ENCODE data around the gene IL21. TPM values are rescaled to one million over a fixed set of nuclear protein-coding genes. Genes with fewer than 3 reads are reported as not detected.

The IL21 gene
- total and polyA plus RNA-seq, 2 of the 13 experiments (the other 11 are each of a cell fraction or from before 2014, with no cell fraction given) = not detected

DNA sequence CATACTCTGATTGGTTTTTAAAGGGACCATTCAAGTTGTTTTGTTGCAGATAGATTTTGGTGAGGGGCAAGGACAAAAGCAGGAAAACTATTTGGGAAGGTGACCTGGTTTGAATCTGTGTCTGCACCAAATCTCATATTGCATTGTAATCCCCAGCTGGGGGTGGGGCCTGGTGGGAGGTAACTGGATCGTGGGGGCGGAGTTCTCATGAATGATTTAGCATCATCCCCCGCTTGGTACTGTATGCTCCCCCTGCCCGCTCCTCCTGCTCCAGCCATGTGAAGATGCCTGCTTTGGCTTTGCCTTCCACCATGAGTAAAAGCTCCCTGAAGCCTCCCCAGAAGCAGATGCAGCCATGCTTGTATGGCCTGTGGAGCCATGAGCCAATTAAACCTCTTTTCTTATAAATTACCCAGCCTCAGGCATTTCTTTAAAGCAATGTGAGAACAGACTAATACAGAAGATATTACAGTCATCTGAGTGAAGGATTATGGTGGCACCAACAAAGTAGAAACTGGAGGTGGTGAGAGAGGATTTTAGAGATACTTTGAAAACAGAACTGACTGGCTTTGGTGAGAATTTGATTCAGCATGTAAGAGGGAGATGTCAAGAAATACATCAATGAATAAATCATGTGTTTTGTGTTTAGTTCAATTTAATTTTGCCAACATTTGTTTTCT, 14.4 kb downstream of the IL21 start (continued):
- no peak for TF ChIP-seq ATF2 (CRISPR knock-in tag; IDR thresholded peaks at IDR 0.05)
- TF ChIP-seq HNRNPK (IDR thresholded peaks at IDR 0.05; ENCODE audit: low read depth, low read length, poor library complexity, severe bottlenecking) = no peak
- no peak for TF ChIP-seq MTF1 (CRISPR knock-in tag; IDR thresholded peaks at IDR 0.05)

DNA sequence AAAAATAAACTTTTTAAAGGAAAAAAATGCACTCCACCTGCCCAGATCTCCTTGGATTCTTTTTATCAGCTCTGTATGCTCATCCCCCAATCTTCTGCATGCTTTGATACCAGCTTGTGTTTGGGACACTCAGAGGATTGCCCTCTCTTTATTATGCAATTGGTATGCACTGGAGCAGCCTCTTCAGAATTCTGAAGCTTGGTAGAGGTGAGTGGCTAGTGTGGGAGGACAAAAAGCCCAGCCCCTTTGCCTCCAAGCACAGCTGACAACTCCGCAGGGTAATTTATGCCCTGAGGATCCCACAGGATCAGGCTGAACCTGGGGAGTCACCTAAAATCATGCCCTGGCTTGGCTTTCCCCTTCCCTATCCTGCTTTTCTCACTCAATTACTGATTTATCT, 16.7 kb downstream of the IL21 start:
- Histone ChIP-seq H3K79me2 (ENCODE audit: insufficient read depth, low read length) (no peaks in the 10 kb centered on the region), H3K36me3 (replicated peaks in 1 of 2; ENCODE audit: control insufficient read depth in 1 of 2, insufficient read depth in 2 of 2, low read length in 2 of 2) (no peaks in the 10 kb centered on the region), H4K20me1 (ENCODE audit: insufficient read depth, low read length) (no peaks in the 10 kb centered on the region), H3K27me3 (ENCODE audit: control insufficient read depth in 1 of 2, insufficient read depth in 2 of 2, low read length in 2 of 2) (no peaks in the 10 kb centered on the region; a peak in 1 of 5 replicates), H3K9ac (ENCODE audit: insufficient read depth, low read depth, low read length) (no peak overlapping the region), H3K4me1 (ENCODE audit: insufficient read depth, low read length) (no peaks in the 10 kb centered on the region), H3K4me2 (ENCODE audit: low read depth, low read length) (no peak overlapping the region), H3K9me3 (ENCODE audit: low read length) (no peaks in the 10 kb centered on the region), H3K4me3 (replicated peaks in 1 of 3; ENCODE audit: insufficient read depth in 1 of 3, low read depth in 2 of 3, low read length in 3 of 3) (no peak overlapping the region), H3K27ac (ENCODE audit: extremely low read length, insufficient read depth, low read length) (no peak overlapping the region), H2AFZ (ENCODE audit: low read length) (no peak overlapping the region)
- BruUV-seq (replicated peaks) = no TSS peak
- intact Hi-C loops (cut with micrococcal nuclease; ENCODE audit: unreplicated experiment) = loop anchor here (10.0 kb wide), 1 partner anchor 1511 kb away; no protein-coding TSS in a partner anchor
- no peak for ATAC-seq
- ChIA-PET CTCF (ENCODE audit: low intra/inter-chr PET ratio, low total read pairs) (no interaction called here), POLR2A (no interaction called here)
- TF ChIP-seq ZSCAN20 (CRISPR knock-in tag; IDR thresholded peaks at IDR 0.05; ENCODE audit: borderline replicate concordance) = no peak
- DNase-seq (ENCODE audit: low spot score) = no peak
- in situ Hi-C loops (cut with HindIII; ENCODE audit: extremely low pct_ligation_motif_present, low pct_unique_long_range_greater_than_20kb) = loop anchor here (10.0 kb wide), 1 partner anchor 311 kb away; no protein-coding TSS in a partner anchor
- WGBS (ENCODE audit: low lambda C conversion rate) = 7% methylated on average over 1 of the region's 1 CpG
- no peak for FAIRE-seq
